ENCODE measurements around the gene MOGAT1.

The MOGAT1 gene, protein sequence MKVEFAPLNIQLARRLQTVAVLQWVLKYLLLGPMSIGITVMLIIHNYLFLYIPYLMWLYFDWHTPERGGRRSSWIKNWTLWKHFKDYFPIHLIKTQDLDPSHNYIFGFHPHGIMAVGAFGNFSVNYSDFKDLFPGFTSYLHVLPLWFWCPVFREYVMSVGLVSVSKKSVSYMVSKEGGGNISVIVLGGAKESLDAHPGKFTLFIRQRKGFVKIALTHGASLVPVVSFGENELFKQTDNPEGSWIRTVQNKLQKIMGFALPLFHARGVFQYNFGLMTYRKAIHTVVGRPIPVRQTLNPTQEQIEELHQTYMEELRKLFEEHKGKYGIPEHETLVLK

DNA sequence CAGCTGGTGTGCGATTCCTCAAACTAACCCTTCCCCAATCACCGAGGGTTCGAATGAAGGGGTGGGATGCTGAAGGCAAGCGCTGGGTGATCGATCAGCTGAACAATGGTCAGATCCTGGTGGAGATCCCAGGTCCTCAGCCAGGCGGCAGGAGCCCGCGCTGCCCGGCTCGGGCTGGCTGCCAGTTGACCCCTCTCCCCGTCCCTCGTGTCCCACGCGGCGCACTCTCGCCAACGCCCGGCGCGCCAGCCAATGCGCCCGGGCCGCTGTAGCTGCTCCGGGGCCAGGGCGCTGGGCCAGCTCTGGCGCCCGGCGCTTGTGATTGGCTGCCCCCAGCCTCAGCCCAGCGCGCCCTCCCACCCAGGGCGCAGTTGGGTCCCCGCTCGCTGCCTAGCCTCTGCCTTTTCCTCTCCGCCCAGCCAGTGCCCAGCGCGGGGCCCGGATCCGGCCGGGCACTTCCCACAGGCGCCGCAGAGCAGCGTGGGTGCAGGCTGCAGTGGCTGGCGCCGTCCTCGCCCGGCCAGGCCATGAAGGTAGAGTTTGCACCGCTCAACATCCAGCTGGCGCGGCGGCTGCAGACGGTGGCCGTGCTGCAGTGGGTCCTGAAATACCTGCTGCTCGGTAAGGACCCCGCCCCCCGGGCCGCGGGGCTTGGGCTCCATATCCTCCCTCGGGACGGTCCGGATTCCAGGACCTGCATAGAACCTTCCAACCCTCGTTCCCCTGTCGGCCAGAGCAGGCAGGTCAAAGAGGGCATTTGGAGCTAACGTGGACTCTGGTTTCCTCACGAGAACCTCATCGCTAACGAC, at the start of gene MOGAT1:
Gene MOGAT1 (plus strand): TSS at position 400 of the 809 bp plus-strand sequence. CDS start 128 bp downstream, at position 528.
- peak in 43 of 51 donors; percentile 3 to 80 (median 48) for DNase-seq

DNA sequence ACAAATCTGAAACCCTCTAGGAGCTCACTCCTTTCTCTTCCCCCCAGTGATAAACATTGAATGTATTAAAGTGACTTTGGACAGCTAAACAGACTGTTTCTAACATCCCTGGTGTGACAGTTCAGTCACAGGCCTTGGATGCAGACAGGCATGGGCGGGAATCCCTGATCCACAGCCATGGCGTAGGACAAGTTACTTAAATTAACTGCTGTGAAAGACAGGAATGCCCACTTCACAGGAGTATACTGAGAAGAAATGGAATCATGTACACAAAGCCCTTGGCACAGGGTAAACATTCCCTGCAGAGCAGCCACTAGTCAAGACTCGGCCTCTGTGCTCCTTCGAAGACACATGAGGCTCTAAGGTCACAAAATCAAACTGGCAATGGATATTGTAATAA, 49.6 kb upstream of the MOGAT1 start:
- no peak for DNase-seq

DNA sequence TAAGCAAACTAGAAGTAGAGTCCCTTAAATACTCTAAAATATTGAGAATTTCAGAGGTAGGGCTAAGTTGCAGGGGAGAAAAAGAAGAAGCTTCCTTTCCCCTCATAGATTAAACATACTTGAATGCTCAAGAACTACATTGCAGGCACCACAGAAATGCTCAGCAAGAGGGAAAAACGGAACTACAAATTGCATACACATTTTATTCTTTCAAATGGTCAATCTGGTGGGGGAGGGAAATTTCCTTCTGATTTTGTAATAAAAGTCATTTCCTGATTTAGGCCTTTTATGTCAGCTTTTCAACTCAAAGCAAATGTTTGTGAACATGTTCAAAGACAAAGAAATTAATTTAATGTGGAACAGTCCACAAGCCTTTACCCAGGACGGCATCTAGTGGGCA, 48.5 kb upstream of the MOGAT1 start:
- no peak for DNase-seq

DNA sequence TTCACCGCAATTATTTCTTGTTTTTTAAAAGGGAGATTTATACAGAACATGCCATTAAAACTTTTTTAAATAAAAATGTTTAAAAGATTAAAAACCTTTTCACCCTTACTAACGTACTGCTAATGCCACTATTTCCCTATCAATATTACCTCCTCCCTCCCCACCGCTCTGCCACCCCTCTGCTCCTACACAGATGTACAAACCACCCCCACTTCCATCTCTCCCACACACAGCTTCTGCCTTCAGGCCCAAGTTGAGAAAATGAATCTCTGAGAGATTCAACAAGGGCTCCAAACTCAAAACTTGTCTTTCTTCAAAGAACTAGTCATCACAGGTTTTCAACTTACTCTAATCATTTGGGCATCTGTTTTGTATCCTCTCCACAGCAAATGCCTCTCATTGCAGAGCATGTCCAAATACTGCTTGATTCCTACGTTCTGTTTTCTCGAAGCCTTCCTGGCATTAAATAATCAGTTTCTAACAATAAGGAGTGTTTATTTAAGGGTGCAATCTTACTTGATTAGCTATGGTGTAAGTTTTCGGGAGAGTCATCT, 47.6 kb upstream of the MOGAT1 start:
- DNase-seq: no peak

DNA sequence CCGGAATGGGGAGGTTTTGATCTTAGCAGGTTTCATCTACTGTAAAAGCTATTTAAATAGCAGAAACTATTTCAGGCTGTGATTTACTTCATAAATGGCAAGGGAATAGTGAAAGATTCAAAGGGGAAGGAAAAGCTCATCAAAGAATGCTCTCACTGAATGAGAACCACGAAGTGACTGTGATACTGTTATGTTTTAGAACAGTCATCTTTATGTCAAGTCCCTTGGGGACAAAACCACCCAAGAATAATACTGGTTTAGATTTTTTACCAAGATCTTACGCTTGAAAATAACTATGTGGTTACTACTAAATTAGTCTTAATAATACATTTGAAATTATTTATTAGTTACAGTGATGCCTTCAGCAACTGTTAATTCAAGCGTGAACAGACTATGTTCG, 43.7 kb upstream of the MOGAT1 start:
- no peak for DNase-seq

DNA sequence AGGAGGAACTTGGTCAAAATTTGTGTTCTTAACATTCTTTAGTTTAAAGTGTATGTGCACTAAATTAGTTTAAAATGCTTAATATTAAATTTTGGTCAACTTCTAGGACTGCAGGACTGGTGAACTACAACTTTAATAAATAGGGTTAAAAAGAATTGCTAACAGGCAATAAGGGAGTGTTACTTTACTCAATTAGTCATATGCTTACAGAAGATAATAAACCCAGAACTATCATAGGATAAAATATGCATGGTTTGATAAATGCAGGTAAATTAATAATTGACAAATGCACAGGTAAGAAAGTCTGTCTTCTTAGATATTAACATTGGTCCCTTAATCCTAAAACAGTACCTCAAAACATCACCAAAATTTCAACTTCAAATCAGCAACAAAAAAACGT, 36.2 kb upstream of the MOGAT1 start:
- DNase-seq: no peak

DNA sequence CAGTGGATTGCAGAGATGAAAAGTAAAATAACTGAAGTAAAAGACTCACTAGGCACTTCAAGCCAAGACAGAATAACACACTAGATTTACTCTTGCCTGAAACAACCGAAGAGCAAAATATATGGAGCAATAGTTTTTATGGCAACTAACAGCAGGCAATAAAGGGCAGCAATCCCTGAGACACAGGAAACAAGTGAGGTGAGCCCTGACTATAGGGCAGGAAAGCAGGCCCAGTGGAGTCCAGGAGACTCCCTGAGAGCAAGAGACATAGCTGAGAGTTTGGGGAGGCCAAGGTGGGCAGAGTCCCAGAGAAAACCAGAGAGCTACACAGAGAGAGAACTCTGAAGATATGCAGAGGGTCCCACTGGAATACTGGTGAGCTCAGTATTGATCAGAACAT, 34.4 kb upstream of the MOGAT1 start:
- DNase-seq: no peak

DNA sequence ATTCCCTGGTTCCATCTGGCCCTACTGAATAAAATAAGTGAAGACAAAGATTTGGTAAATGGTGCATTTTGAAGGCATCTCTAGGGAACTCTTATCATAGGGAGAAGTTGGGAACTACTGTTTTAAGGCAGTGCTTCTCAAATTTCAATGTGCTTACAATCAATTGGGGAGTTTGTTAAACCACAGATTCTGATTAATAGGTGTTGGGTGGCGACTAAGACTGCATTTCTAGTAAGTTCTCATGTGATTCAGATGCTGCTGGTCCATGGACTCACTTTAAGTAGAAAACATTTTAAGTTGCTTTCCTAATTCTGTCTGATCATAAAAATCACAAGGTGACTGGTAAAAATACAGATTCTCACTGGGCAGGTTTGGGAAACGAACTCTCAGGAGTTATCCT, 30.1 kb upstream of the MOGAT1 start:
- DNase-seq: no peak

DNA sequence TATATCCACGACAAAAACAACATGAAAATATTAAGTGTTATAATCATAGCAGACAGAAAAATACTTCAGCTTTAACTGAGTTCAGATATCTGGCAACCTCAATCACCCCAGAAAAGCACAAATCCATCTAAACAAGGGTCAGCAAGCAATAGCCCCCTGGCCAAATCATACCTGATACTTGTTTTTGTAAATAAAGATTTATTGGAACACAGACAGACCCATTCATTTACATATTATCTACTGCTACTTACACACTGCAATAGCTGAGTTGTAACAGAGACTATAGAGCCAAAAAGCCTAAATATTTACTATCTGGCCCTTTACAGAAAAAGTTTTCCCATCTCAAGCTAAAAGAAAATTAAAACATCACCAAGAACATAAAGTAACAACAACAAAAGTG, 28.3 kb upstream of the MOGAT1 start:
- DNase-seq: no peak

DNA sequence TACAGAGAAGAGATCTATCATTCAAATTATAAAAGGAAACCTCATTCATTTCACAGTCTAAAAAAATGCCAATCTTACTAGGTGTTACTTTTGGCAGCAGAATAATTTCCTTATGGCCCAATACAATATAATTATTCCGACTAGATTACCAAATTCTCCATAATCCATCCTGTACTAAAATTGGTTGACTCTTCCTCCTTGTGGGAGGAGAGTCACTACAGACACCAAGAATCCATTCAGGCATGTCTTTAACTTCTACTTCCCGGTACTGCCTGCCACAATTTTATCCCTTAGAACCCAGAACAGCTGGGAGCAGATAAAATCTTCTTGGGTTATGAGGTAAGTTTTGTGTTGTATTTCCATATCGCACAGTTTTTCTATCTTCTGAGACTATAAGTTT, 25.4 kb upstream of the MOGAT1 start:
- DNase-seq: no peak

DNA sequence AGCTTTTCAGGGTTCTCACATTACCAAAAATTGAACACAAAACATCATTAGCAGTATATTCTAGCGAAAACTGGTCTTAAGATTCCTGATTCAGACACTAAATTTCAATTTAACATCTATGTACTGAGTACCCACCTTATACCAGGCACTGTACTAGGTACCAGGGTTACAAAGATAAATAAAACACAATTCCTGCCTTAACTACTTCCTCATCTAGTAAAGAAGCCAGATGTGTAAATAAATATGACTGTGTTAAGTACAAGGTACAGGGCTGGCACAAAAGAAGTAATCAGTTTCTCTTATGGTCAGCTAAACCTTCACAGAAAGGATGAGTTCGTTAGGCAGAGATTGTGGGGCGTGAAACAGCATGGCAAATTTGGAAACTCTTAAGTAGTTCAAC, 21.7 kb upstream of the MOGAT1 start:
- no peak for DNase-seq

DNA sequence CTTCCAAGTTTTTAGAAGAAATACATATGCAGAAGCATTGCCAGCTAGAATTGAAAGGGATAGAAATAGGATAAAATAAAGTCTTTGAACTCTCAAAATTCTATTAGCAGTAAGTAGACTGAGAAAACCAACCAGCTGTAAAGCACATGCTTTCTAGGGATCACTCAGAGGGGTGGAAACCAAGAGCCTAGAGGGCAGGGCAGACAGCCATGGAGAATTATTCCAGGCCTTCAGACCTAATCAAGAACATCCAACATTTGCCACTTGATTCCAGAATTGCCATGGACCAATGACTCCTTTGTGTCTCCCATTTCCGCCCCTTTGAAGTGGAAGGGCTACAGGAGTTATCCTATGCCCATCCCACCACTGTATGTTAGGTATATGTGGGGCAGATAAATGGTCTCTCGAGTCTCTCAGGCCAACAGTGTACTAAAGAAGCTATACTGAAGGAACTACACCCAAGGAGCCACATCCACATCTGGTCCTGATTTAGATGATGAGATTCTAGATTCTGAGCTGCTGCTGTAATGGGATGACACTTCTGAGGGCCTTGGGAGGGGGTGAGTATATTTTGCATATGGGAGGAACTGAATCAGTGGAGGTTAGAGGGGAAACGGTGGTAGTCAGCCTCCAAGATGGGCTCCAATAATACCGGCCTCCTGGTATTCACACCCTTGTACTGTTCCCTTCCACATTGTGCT, 19.6 kb upstream of the MOGAT1 start:
- DNase-seq: no peak

DNA sequence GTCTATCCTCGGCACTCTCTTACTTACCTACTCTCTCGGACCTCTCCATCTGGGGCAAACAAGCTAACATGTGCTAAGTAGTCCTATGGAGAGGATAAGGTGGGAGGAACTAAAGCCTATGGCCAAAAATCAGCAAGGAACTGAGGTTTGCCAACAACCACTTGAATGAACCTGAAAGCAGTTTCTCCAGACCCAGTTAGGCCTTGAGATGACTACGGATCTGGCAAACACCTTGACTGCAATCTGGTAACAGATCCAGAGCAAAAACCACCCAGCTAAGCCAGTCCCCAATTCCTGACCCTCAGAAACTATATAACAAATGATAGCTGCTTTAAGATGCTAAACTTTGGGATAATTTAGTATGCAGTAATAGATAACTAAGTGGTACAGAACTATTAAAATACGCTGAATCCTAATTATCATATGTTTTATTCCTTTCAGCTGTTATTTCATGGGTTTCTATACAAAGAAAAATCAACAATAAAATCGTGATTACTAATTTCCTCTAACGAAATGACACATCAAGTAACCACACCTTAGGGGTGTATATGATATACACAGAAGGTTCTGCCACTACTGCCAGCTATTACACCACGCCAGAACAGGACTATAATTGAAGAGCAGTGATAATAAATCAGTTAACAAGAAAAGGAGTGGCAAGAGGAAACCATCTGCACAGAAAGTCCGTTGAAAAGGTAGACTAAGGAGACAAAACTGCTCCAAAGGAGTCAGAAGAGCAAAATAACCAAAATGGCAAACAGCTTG, 18.8 kb upstream of the MOGAT1 start:
- DNase-seq: no peak

DNA sequence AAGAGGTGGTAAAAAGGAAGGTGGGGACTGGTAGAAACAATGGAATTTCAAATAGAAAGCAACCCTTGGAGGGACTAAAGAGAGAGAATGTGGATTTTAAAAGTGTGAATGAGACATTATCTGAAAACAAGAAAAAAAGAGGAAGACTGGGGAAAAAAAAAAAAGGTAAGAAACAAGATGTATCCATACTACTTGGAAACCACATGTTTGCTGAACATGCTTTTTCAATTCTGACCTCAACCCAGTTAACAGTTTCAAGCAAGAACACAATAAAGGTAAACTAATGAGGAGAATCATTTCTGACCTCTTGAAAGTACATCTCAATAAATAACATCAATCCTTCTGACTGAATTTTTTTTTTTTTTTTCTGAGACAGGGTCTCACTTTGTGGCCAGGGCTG, 18.2 kb upstream of the MOGAT1 start:
- no peak for DNase-seq

DNA sequence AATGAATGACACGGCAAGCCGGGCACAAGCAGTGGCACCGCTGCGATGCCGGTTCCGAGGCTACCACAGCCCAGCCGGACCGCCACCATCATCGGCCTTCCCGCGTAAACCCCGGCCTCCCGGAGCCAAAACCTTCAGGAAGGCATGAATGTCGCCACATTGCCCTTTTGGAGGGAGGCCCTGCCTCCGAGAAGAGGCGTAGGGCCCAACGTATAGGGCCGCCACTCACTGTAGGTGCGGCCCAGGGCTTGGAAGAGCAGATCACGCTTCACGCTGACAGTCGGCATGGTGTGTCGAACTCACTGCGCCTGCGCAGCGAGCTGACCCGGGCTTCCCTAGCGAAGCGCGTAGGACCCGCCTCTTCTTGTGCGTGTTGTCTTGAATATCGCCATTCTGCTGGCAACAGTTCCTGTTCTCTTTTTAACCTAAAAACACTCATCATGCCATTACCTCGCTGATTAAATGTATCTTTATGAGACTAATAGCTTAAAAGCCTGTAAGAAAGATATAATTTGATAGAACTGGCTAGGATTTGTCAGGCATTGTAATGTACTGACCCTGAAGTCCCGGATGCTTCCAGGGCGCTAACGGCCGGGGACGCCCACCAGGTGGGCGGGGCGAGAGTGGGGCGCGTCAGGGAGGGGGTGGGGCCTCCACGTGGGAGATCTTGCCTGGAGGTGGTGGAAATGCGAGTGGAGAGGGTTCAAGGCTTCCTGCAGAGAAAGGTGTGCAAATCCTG, 15.5 kb upstream of the MOGAT1 start, which contains the start of gene FARSB:
Gene FARSB (minus strand): TSS at position 306 of the 739 bp plus-strand sequence. CDS start 19 bp downstream, at position 287.
- peak; percentile 41 to 99 (median 85) for DNase-seq

DNA sequence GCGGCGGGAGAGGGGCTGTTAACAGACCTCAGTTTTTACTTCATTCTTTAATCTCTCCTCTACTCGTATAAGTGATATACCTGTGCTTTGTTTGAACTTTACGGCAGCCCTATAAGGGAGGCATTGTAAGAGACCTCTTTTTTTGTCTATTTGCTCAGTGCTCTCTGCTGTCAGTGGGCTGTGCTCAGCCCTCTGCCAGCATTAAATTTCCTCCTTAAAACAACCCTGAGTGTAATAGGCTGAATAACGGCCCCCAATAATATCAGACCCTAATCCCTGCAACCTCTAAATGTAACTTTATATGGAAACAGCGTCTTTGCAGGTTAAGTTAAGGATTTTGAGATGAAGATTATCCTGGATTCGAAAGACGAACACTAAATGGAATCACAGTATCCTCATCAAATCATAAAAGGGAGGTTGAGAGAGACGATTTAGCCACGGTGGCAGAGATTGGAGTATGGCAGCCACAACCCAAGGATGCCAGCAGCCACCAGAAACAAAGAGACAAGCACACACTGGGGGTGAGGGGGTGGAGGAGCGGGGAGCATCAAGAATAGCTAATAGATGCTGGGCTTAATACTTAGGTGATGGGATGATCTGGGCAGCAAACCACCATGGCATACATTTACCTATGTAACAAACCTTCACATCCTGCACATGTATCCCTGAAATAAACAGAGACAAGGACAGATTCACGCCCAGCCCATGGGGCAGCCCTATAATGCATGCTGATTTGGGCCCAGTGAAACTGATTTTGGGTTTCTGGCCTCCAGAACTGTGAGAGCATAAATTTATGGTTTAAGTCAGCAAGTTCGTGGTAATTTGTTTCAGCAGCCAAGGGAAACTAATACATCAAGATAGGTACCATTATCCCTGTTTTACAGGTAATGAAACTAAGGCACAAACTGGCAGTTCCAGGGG, 14.7 kb upstream of the MOGAT1 start:
- DNase-seq: no peak

DNA sequence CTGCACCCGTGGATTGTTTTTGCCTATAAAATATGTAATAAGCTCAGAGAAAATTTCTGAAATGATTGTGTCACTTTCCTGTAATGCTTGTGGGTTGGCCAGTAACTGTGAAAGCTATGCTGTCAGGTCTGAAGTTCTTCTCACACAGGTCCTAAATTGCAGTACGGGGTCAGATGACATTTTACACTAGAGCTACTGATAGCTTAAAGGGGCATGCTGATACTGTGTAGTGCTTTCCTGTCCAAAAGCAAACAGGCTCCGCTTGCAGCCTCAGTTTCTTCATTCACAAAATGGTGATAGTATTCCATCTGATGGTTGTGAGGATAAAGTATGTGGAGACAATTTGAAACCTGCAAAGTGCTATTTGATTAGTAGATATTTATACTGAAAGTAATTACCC, 8.0 kb upstream of the MOGAT1 start:
- no peak for DNase-seq

DNA sequence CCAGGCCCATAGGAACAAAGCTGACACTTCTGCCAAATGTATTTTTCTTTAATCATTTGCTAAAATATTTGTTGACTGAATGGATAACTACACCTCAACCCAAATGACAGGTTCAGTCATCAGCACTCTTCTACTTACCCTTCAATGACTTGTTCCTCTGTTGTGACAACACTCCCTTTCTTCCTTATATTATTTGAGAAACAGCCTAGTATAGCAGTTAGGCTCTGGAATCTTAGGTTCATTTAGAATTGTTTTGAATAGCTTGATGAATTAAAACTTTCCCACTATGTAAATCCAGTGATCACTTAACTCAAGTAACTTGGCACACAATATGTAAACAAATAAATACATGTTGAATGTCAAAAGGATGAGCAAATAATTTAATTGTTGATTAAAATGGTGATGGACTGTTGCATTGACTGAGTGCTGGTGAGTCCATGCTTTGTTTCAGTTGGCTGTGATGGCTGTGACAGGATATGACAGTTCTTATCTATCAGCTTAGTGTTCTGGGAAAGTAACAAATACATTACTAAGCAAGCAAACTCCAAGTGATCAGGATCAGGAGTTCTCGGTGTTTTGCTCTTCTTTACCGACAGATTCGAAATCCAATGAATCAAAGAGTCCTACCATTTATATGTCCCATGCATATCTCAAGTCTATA, 2.8 kb upstream of the MOGAT1 start:
- no peak for DNase-seq

DNA sequence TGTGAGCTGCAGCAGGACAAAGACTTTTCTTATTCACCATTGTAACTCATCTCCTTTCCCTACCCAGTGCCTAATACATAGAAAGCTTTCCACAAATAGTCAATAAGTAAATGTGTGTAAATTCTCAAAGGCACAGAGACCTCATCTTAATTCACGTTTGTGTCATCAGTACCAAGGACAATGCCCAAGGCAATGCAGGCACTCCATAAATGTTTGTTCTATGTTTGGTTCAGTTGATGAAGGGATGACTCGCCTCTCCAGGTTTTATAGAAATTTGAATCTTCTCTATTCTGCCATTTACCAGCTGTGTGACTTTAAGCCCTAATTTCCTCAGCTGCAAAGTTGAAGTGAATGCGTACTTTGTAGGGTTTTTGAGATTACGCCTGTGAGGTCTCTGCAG, 2.1 kb upstream of the MOGAT1 start:
- DNase-seq: no peak
